ENCODE data around the gene SLC25A12.

The SLC25A12 gene

DNA sequence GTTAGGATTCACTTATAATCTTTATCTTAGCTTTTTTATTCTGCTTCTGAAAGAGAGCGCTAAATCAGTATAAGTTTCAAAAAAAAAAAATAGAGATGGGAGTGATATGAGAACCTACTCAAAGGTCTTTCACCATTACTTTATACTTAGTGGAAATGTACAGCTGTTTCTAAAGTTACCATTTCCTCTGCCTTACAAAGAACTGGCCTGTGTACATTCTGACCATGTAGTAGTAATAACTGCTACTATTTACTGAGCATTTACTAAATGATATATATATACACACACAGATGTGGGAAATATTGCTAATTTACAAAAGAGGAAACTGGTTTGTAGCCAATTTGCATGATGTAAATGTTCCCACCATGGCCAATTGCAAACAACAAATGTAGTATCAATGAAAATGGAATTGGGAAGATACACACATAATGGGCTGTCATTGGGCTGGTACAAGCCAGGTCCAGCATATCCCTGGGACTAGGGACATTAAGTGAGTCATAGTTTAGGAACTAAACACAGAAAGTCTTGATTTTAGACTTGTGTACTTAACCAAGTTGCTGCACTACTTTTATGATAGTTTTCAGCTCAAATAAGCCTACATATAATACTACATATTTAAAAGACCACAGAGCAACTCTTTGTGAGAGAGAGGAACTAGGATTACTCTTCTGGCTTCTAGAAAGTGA lies 139.6 kb downstream of the SLC25A12 start:
- Histone ChIP-seq H3K4me1 (ENCODE audit: insufficient read depth, low read length) (no peaks in the 10 kb centered on the region), H3K9ac (ENCODE audit: low read depth, low read length) (no peak overlapping the region), H3K27ac (ENCODE audit: low read depth, low read length) (no peak overlapping the region), H3K9me3 (ENCODE audit: insufficient read depth, low read depth, low read length) (no peaks in the 10 kb centered on the region), H3K4me3 (ENCODE audit: low read length) (no peak overlapping the region), H3K27me3 (ENCODE audit: insufficient read depth, low read length) (no peaks in the 10 kb centered on the region), H3K36me3 (ENCODE audit: insufficient read depth, low read length) (peaks cover 40% of the 10 kb centered on the region)
- no CpG with 5 or more reads among the region's 1 CpG for WGBS

- no peaks in the 10 kb centered on the region for H3K4me1 ChIP-seq (ENCODE audit: insufficient read depth, low read length)
- H3K9ac ChIP-seq (ENCODE audit: low read depth, low read length) = no peak overlapping the region
- H3K9me3 ChIP-seq (ENCODE audit: insufficient read depth, low read depth, low read length) = no peaks in the 10 kb centered on the region
- peaks cover 83% of the 10 kb centered on the region for H3K36me3 ChIP-seq (ENCODE audit: insufficient read depth, low read length)
- 100% methylated on average over 1 of the region's 3 CpGs for WGBS
- H3K27ac ChIP-seq (ENCODE audit: low read depth, low read length) = no peak overlapping the region
- H3K27me3 ChIP-seq (ENCODE audit: insufficient read depth, low read length) = no peaks in the 10 kb centered on the region
- no peak overlapping the region for H3K4me3 ChIP-seq (ENCODE audit: low read length)
These were observed 146.7 kb downstream of the SLC25A12 start for GRCh38 chr2:171747371-171747770.

- H3K27me3 ChIP-seq (ENCODE audit: insufficient read depth, low read length) = no peaks in the 10 kb centered on the region
- no peak overlapping the region for H3K9ac ChIP-seq (ENCODE audit: low read depth, low read length)
- 96% methylated on average over 3 of the region's 4 CpGs for WGBS
- H3K27ac ChIP-seq (ENCODE audit: low read depth, low read length) = no peak overlapping the region
- H3K36me3 ChIP-seq (ENCODE audit: insufficient read depth, low read length) = peaks cover 80% of the 10 kb centered on the region
- no peak overlapping the region for H3K4me3 ChIP-seq (ENCODE audit: low read length)
- no peaks in the 10 kb centered on the region for H3K9me3 ChIP-seq (ENCODE audit: insufficient read depth, low read depth, low read length)
- H3K4me1 ChIP-seq (ENCODE audit: insufficient read depth, low read length) = no peaks in the 10 kb centered on the region
These were observed 148.2 kb downstream of the SLC25A12 start for GRCh38 chr2:171745806-171746205.

DNA sequence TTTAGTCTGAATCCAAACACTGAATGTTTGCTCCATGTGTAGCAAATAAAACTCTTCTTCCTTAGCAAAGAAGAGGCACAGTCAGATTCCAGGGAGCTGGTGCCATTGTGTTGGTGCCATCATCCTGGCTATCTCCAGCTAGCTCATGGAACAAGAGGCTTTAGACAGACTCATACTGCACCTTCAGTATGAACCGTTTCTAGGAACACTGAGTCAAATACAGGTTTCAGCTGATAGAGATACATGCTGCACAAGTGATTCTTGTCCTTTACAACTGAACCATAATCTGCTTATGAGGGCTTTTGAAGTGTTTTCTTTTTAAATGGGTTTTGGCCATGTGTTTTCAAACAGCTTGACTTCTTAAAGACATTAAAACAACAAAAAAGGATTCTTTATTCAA lies 148.9 kb downstream of the SLC25A12 start:
- H3K4me3 ChIP-seq (ENCODE audit: low read length) = no peak overlapping the region
- no peak overlapping the region for H3K27ac ChIP-seq (ENCODE audit: low read depth, low read length)
- 97% methylated on average over 1 of the region's 1 CpG for WGBS
- H3K4me1 ChIP-seq (ENCODE audit: insufficient read depth, low read length) = no peaks in the 10 kb centered on the region
- peaks cover 81% of the 10 kb centered on the region for H3K36me3 ChIP-seq (ENCODE audit: insufficient read depth, low read length)
- no peaks in the 10 kb centered on the region for H3K27me3 ChIP-seq (ENCODE audit: insufficient read depth, low read length)
- H3K9ac ChIP-seq (ENCODE audit: low read depth, low read length) = no peak overlapping the region
- H3K9me3 ChIP-seq (ENCODE audit: insufficient read depth, low read depth, low read length) = no peaks in the 10 kb centered on the region

GRCh38 chr2:171742760-171743159 lies 151.3 kb downstream of the SLC25A12 start:
- no peak overlapping the region for H3K27ac ChIP-seq (ENCODE audit: low read depth, low read length)
- H3K36me3 ChIP-seq (ENCODE audit: insufficient read depth, low read length) = peaks cover 82% of the 10 kb centered on the region
- no peaks in the 10 kb centered on the region for H3K27me3 ChIP-seq (ENCODE audit: insufficient read depth, low read length)
- WGBS = 87% methylated on average over 1 of the region's 1 CpG
- H3K4me1 ChIP-seq (ENCODE audit: insufficient read depth, low read length) = no peaks in the 10 kb centered on the region
- no peak overlapping the region for H3K9ac ChIP-seq (ENCODE audit: low read depth, low read length)
- H3K4me3 ChIP-seq (ENCODE audit: low read length) = no peak overlapping the region
- H3K9me3 ChIP-seq (ENCODE audit: insufficient read depth, low read depth, low read length) = no peaks in the 10 kb centered on the region

- H3K27ac ChIP-seq (ENCODE audit: low read depth, low read length) = no peak overlapping the region
- peaks cover 86% of the 10 kb centered on the region for H3K36me3 ChIP-seq (ENCODE audit: insufficient read depth, low read length)
- H3K4me3 ChIP-seq (ENCODE audit: low read length) = no peak overlapping the region
- H3K4me1 ChIP-seq (ENCODE audit: insufficient read depth, low read length) = no peaks in the 10 kb centered on the region
- WGBS = 93% methylated on average over 2 of the region's 2 CpGs
- no peaks in the 10 kb centered on the region for H3K27me3 ChIP-seq (ENCODE audit: insufficient read depth, low read length)
- H3K9ac ChIP-seq (ENCODE audit: low read depth, low read length) = no peak overlapping the region
- H3K9me3 ChIP-seq (ENCODE audit: insufficient read depth, low read depth, low read length) = no peaks in the 10 kb centered on the region
These were observed 152.9 kb downstream of the SLC25A12 start for GRCh38 chr2:171741189-171741588.

GRCh38 chr2:171735991-171736710 lies 157.9 kb downstream of the SLC25A12 start:
- Histone ChIP-seq H3K4me1 (ENCODE audit: insufficient read depth, low read length) (no peaks in the 10 kb centered on the region), H3K4me3 (ENCODE audit: low read length) (no peak overlapping the region), H3K27me3 (ENCODE audit: insufficient read depth, low read length) (no peaks in the 10 kb centered on the region), H3K9ac (ENCODE audit: low read depth, low read length) (no peak overlapping the region), H3K36me3 (ENCODE audit: insufficient read depth, low read length) (peaks cover 85% of the 10 kb centered on the region), H3K9me3 (ENCODE audit: insufficient read depth, low read depth, low read length) (no peaks in the 10 kb centered on the region), H3K27ac (ENCODE audit: low read depth, low read length) (no peak overlapping the region)
- WGBS = 100% methylated on average over 3 of the region's 4 CpGs

Measured in HUES64 (cell line).